Mammary epithelial cell (primary cell): ENCODE data around the gene AKR1C1.

Experiments used
- EZH2 ChIP-seq: IDR thresholded peaks from 2 replicates; pipeline ENCODE4 v1.6.1; 2012; ENCODE audit warnings: low read length, inconsistent platforms, borderline replicate concordance
- TF ChIP-seq, protein P1 (sequence below), 2 donors: IDR thresholded peaks in 1 of 2; conservative IDR thresholded peaks in 1 of 2; 2 replicates each; pipeline ENCODE4 v1.5.1; 2011 to 2012; ENCODE audit warnings: inconsistent platforms in 2 of 2, low read length in 2 of 2, mild to moderate bottlenecking in 2 of 2, control low read depth in 1 of 2, low read depth in 1 of 2; ENCODE audit not compliant: insufficient read depth in 1 of 2; ENCODE audit errors: extremely low read depth in 1 of 2

DNA sequence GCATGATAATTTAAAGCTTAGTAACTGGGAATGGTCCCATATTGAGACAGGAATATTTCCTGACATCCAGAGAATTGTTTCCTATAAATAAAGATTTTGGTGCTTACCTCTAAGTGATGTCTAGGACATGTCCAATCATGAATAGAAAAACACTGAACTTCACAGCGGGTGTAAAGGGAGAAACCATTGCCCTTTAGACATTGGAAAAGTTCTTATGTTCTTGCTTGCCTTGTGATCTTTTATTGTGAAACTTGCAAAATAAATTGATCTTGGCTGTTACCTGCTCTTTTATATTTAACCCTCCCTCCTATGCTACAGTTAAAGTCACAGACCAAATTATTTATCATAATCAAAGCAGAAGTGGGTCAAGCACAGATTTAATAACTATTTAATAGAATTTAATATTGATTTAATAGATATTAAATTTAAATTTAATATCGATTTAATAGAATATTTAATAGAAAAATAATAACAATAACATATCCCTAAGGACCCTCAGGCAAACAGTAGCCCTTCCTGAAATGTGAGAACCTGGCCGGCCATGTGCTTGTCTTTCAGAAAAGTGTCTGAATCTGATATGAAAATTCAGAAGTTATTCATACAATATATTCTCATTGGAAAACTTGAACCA, 47.0 kb upstream of the AKR1C1 start:
- TF ChIP-seq, protein P1, sequence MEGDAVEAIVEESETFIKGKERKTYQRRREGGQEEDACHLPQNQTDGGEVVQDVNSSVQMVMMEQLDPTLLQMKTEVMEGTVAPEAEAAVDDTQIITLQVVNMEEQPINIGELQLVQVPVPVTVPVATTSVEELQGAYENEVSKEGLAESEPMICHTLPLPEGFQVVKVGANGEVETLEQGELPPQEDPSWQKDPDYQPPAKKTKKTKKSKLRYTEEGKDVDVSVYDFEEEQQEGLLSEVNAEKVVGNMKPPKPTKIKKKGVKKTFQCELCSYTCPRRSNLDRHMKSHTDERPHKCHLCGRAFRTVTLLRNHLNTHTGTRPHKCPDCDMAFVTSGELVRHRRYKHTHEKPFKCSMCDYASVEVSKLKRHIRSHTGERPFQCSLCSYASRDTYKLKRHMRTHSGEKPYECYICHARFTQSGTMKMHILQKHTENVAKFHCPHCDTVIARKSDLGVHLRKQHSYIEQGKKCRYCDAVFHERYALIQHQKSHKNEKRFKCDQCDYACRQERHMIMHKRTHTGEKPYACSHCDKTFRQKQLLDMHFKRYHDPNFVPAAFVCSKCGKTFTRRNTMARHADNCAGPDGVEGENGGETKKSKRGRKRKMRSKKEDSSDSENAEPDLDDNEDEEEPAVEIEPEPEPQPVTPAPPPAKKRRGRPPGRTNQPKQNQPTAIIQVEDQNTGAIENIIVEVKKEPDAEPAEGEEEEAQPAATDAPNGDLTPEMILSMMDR (conservative IDR thresholded peaks at IDR 0.05 in 1 of 2, IDR thresholded peaks at IDR 0.05 in 1 of 2; ENCODE audit: extremely low read depth in 1 of 2, insufficient read depth in 1 of 2, low read depth in 1 of 2, low read length in 2 of 2), result no peak
- TF ChIP-seq EZH2, result no peak
